Measurements from ENCODE around the gene MXI1.

DNA sequence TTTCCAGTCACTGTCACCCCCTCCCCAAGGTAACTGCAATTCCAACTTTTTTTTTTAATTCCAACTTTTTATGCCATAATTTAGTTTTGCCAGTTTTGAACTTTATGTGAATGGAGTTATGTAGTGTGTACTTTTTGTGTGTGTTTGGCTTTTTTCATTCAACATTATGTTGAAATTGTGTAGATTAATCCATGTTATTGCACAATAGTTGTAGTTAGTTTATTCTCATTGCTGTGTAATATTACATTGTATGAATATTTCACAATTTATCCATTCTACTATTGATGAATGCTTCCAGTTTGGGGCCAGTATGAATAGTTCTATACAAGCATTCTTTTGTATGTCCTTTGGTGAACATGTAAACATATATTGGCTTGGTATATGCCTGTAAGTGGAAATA is 32.5 kb downstream of the MXI1 start:
- TF ChIP-seq CTCF (IDR thresholded peaks at IDR 0.05; ENCODE audit: insufficient read depth, low read length) (no peak), POLR2AphosphoS5 (IDR thresholded peaks at IDR 0.05; ENCODE audit: low read depth) (no peak)
